GM20000 (cell line): ENCODE results near the gene GAS5.
"Not testable (repeated sequence)": the region's sequence is repeated elsewhere in the genome, so short reads cannot be mapped to it uniquely, and the experiment has no call there.

Experiments used
- DNase-seq: peaks from one replicate; pipeline ENCODE4 v3.0.0; 2012; ENCODE audit warnings: low spot score
- CTCF ChIP-seq: IDR thresholded peaks from 2 replicates; pipeline ENCODE4 v1.5.1; 2012; ENCODE audit warnings: mild to moderate bottlenecking, control low read depth; ENCODE audit errors: extremely low read depth, missing control alignments

GAS5 gene

GRCh38 chr1:173886746-173887611 is 19.2 kb upstream of the GAS5 start:
- DNase-seq: no peak
- TF ChIP-seq CTCF: no peak

- no peak for TF ChIP-seq CTCF
These were observed 16.9 kb upstream of the GAS5 start for GRCh38 chr1:173884701-173885100.

GRCh38 chr1:173881117-173881516 is 13.3 kb upstream of the GAS5 start:
- not testable (repeated sequence) for DNase-seq

More at GRCh38 chr1:173884701-173885100, 16.9 kb upstream of the GAS5 start:
- no peak for DNase-seq

- no peak for DNase-seq
- TF ChIP-seq CTCF: no peak
These were observed 10.5 kb upstream of the GAS5 start for GRCh38 chr1:173878251-173878650.

- no peak for TF ChIP-seq CTCF
- DNase-seq: no peak
These were observed 8.9 kb upstream of the GAS5 start for GRCh38 chr1:173876732-173877131.

GRCh38 chr1:173871500-173871899 is 3.7 kb upstream of the GAS5 start:
- no peak for DNase-seq
- TF ChIP-seq CTCF: no peak

GRCh38 chr1:173871091-173871490 is 3.3 kb upstream of the GAS5 start:
- no peak for TF ChIP-seq CTCF
- DNase-seq: no peak

- no peak for TF ChIP-seq CTCF
- peak; percentile 22 for DNase-seq
These were observed 2.7 kb upstream of the GAS5 start for GRCh38 chr1:173870252-173871075.
